ENCODE results near the gene DCAF8. TPM values are rescaled to one million over a fixed set of nuclear protein-coding genes. Genes with fewer than 3 reads are reported as not detected.

DCAF8 gene
- polyA plus RNA-seq, 10 donors: 70.9 to 136 (median 93.2) TPM

- DNase-seq: no peak
Observed at GRCh38 chr1:160267284-160267991, 5.1 kb upstream of the DCAF8 start.

- no peak for DNase-seq
Observed at GRCh38 chr1:160264795-160265307, 2.5 kb upstream of the DCAF8 start.

- DNase-seq: peak; percentile 53 to 78 (median 64)
Observed at GRCh38 chr1:160261556-160261892, 825 bp downstream of the DCAF8 start.

GRCh38 chr1:160260406-160261382, 1.7 kb downstream of the DCAF8 start:
- DNase-seq: peak in 2 of 3 donors; percentile 47 to 54

GRCh38 chr1:160258177-160258798, 4.1 kb downstream of the DCAF8 start:
- DNase-seq: no peak

- no peak for DNase-seq
Observed at GRCh38 chr1:160257411-160258015, 4.8 kb downstream of the DCAF8 start.

GRCh38 chr1:160256396-160257046, 5.8 kb downstream of the DCAF8 start:
- peak in 1 of 3 donors; percentile 58 for DNase-seq

- no peak for DNase-seq
Observed at GRCh38 chr1:160255781-160256300, 6.5 kb downstream of the DCAF8 start.

GRCh38 chr1:160251687-160252526, 10.4 kb downstream of the DCAF8 start:
- DNase-seq: peak; percentile 72 to 87 (median 72)

- peak; percentile 34 to 80 (median 59) for DNase-seq
Observed at GRCh38 chr1:160251011-160251410, 11.3 kb downstream of the DCAF8 start.

GRCh38 chr1:160247053-160247452, 15.3 kb downstream of the DCAF8 start:
- no peak for DNase-seq

GRCh38 chr1:160245434-160245833, 16.9 kb downstream of the DCAF8 start:
- DNase-seq: no peak

GRCh38 chr1:160244209-160244608, 18.1 kb downstream of the DCAF8 start:
- DNase-seq: no peak

- DNase-seq: no peak
Observed at GRCh38 chr1:160243767-160244166, 18.6 kb downstream of the DCAF8 start.

GRCh38 chr1:160239582-160240299, 22.6 kb downstream of the DCAF8 start:
- no peak for DNase-seq

- DNase-seq: no peak
Observed at GRCh38 chr1:160238408-160238807, 23.9 kb downstream of the DCAF8 start.

- DNase-seq: no peak
Observed at GRCh38 chr1:160237558-160237957, 24.8 kb downstream of the DCAF8 start.

- DNase-seq: no peak
Observed at GRCh38 chr1:160236806-160237205, 25.5 kb downstream of the DCAF8 start.

GRCh38 chr1:160232911-160233310, 29.4 kb downstream of the DCAF8 start:
- no peak for DNase-seq

All from muscle of back (tissue), 11 donors.